RWPE1 (cell line): ENCODE measurements around the gene MIER1.
"Not testable (repeated sequence)": the region's sequence is repeated elsewhere in the genome, so short reads cannot be mapped to it uniquely, and the experiment has no call there.

Experiments
- CTCF ChIA-PET: fragments of 350-600 bp; sonication (Branson Sonifier 250); formaldehyde crosslinking; extraction: SDS; loops from one replicate; lab custom pipeline; 2021; lab: Yijun Ruan, JAX
- POLR2A ChIA-PET: fragments of 400-600 bp; formaldehyde crosslinking; extraction: SDS; loops from one replicate; lab custom pipeline; 2020; ENCODE audit warnings: antibody characterized with exemption; ENCODE audit not compliant: low non-redundant PET; lab: Yijun Ruan, JAX
- DNase-seq: peaks from one replicate; pipeline ENCODE4 v3.0.0; 2012; ENCODE audit warnings: low spot score
- H3K27ac ChIP-seq: fragments of 450-650 bp; 2 replicates; pipeline ENCODE4 v1.5.1; 2017
- TF ChIP-seq, protein P1 (sequence below): fragments of 450-650 bp; conservative IDR thresholded peaks from 2 replicates; pipeline ENCODE4 v1.5.1; 2017; ENCODE audit warnings: low read depth, mild to moderate bottlenecking

Gene MIER1

DNA sequence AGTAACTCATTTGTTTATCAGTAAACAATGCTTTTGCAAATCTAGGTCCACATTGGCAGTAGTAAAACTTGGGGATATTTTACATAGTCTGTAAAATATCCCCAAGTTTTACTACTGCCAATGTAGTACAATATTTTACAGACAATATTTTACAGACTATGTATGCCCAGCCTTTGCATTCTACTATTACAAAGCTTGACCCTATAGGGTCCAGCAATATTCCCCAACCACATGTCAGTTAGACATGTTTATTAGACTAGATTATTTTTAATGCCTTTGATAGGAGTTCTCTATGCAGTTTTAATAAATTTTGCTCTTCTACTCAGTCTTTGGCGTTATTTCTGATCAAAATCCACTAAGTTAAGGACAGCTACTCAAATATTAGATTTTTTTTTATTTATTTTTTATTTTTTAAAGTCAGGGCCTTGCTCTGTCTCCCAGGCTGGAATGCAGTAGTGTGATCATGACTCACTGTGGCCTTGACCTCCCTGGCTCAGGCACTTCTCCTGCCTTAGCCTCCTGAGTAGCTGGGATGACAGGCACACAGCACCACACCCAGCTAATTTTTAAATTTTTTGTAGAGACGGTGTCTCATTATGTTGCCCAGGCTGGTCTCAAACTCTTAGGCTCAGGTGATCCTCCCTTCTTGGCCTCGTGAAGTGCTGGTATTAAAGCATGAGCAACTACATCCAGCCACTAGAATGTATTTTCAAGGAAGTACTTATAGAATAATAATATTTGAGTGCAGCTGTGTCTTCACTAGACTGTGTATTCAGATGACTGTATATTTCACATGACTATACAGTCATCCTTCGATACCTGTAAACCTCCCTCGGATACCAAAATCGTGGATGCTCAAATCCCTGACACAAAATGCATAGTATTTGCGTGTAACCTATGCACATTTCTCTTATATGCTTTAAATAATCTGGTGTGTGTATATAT is 19.8 kb downstream of the MIER1 start:
- H3K27ac ChIP-seq = peak overlapping the region; percentile 80
- TF ChIP-seq, protein P1, sequence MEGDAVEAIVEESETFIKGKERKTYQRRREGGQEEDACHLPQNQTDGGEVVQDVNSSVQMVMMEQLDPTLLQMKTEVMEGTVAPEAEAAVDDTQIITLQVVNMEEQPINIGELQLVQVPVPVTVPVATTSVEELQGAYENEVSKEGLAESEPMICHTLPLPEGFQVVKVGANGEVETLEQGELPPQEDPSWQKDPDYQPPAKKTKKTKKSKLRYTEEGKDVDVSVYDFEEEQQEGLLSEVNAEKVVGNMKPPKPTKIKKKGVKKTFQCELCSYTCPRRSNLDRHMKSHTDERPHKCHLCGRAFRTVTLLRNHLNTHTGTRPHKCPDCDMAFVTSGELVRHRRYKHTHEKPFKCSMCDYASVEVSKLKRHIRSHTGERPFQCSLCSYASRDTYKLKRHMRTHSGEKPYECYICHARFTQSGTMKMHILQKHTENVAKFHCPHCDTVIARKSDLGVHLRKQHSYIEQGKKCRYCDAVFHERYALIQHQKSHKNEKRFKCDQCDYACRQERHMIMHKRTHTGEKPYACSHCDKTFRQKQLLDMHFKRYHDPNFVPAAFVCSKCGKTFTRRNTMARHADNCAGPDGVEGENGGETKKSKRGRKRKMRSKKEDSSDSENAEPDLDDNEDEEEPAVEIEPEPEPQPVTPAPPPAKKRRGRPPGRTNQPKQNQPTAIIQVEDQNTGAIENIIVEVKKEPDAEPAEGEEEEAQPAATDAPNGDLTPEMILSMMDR = no peak
- ChIA-PET CTCF (interaction anchor here (0.6 to 0.7 kb wide), 2 partner anchors 238 to 1185 kb away, joined by 4 read pairs; no protein-coding TSS in a partner anchor), POLR2A (interaction anchor here (0.6 kb wide), 1 partner anchor 10 kb away, joined by 6 read pairs; no protein-coding TSS in a partner anchor)
- DNase-seq = no peak

DNA sequence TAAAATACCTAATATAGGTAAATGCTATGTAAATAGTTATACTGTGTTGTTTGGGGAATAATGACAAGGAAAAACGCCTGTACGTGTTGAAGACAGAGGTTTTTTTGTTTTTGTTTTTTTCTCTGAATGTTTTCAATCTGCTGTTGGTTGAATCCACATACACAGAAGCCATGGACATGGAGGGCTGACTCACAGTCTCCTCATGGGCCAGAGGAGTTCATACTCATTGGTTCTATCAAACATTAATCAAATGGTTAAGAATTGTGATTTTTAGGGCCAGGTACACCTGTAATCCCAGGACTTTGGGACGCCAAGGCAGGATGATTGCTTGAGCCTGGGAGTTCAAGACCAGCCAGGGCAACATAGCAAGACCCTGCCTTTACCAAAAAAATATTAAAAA is 20.5 kb downstream of the MIER1 start:
- ChIA-PET CTCF (no interaction called here), POLR2A (interaction anchor here (0.6 kb wide), 1 partner anchor 10 kb away, joined by 6 read pairs; no protein-coding TSS in a partner anchor)
- H3K27ac ChIP-seq = no peak overlapping the region
- TF ChIP-seq, protein P1 = no peak
- no peak for DNase-seq

DNA sequence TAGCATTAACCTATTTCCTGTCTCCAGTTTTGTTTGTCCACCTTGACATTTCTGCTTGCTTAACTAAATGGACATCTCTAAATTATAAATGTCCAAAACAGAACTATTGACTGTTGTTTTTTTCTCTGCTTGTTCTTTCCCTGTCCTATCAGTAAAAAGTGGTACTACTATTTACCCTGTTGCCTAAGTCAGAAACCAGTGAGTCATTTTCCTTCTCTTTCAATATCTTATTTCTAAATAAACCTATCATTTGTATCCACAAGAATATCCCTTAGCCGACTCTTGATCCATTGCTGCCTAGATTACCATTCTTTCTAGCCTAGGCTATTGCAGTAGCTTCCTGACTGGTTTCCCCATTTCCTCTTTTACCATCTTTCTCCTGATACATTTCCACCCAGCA is 22.5 kb downstream of the MIER1 start:
- DNase-seq = no peak
- POLR2A ChIA-PET = no interaction called here
- TF ChIP-seq, protein P1 = no peak
- H3K27ac ChIP-seq = no peak overlapping the region
- CTCF ChIA-PET = interaction anchor here (0.6 kb wide), 1 partner anchor 13 kb away, joined by 3 read pairs; no protein-coding TSS in a partner anchor

DNA sequence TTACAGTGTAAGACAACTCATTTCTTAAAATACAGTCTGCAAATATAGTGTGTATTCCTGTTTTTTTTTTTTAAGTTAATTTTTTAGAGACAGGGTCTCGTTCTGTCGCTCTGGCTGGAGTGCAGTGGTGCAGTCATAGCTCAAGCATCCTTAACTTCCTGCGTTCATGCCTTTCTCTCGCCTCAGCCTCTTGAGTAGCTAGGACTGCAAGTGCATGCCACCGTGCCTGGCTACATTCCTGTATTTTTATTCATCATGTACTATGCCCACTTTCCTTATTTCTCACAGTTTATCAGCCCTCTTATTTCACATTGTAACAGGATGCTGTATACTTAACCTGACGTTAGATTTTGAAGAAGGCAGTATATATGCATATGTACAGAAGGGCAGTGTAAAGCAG is 26.7 kb downstream of the MIER1 start:
- ChIA-PET CTCF (no interaction called here), POLR2A (interaction anchor here (0.7 kb wide), 1 partner anchor 618 kb away, joined by 3 read pairs; no protein-coding TSS in a partner anchor)
- no peak for DNase-seq
- TF ChIP-seq, protein P1 = no peak
- no peak overlapping the region for H3K27ac ChIP-seq

DNA sequence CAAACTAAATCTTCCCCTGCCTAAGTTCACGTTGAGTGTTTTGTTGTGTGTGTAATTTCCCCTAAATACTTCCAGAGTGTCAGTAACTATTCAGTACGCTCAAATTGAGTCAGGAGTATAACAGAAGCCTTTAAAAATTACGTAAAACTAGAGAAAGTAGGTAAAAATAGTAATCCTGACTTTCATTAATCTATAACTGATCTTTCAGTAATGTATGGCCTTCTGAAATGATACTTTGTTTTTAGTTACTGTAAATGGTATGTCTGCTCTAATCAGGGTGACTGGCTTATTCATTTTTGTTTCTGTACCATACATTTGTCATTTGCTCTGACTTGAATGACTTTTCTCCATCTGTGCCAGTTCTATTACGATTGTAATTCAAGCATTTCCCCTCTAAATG is 29.4 kb downstream of the MIER1 start:
- ChIA-PET POLR2A (no interaction called here), CTCF (no interaction called here)
- TF ChIP-seq, protein P1 = no peak
- no peak overlapping the region for H3K27ac ChIP-seq
- DNase-seq = no peak

DNA sequence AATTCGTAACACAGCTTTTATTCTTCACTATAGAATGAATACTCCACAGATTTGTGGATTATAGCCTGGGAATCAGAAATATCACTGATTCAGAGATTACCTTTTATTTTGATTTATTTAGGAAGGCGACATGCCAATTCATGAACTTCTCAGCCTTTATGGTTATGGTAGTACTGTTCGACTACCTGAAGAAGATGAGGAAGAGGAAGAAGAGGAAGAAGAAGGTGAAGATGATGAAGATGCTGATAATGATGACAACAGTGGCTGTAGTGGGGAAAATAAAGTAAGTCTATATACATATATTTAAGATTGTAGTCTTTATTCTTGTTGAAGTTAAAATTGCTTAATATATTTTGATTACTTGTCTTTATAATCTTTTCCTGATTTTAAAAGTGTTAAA is 33.1 kb downstream of the MIER1 start:
- no peak for DNase-seq
- POLR2A ChIA-PET = no interaction called here
- TF ChIP-seq, protein P1 = no peak
- CTCF ChIA-PET = no interaction called here
- no peak overlapping the region for H3K27ac ChIP-seq

DNA sequence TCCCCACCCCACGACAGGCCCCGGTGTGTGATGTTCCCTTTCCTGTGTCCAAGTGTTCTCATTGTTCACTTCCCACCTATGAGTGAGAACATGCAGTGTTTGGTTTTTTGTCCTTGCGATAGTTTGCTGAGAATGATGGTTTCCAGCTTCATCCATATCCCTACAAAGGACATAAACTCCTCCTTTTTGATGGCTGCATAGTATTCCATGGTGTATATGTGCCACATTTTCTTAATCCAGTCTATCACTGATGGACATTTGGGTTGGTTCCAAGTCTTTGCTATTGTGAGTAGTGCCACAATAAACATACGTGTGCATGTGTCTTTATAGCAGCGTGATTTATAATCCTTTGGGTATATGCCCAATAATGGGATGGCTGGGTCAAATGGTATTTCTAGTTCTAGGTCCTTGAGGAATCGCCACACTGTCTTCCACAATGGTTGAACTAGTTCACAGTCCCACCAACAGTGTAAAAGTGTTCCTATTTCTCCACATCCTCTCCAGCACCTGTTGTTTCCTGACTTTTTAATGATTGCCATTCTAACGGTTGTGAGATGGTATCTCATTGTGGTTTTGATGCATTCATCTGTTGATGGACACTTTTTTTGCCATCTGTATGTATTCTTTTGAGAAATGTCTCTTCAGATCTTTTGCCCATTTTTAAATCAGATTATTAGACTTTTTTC is 41.5 kb downstream of the MIER1 start:
- POLR2A ChIA-PET = not testable (repeated sequence)

More for the DNA sequence above, 41.5 kb downstream of the MIER1 start:
- DNase-seq, CTCF ChIA-PET, H3K27ac ChIP-seq: not testable (repeated sequence)
